HG03439 (cell line): Measurements from ENCODE around the gene EVC2.

Experiments used
- ATAC-seq: cut with Tn5 transposase; IDR thresholded peaks from one replicate; pipeline ENCODE4 v1.9.1; 2021; ENCODE audit warnings: mild to moderate bottlenecking, moderate library complexity; ENCODE audit not compliant: unreplicated experiment

The EVC2 gene

DNA sequence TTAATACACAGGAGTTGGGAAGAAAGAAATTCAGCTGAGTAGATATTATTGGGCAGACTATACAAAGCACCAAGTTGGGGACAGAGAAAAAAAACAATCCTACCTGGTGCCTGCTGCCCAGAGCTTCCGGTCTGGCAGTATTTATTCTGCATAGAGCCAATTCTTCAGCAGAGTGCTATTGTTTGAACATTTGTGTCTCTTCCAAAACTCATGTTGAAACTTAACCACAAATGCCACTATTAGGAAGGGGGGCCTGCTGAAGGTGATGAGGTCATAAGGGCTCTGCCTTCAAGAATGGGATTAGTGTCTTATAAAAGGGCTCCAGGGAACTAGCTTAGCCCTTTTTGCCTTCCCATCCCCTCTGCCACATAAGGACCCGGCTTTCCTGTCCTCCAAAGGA is 136.2 kb downstream of the EVC2 start:
- no peak for ATAC-seq

DNA sequence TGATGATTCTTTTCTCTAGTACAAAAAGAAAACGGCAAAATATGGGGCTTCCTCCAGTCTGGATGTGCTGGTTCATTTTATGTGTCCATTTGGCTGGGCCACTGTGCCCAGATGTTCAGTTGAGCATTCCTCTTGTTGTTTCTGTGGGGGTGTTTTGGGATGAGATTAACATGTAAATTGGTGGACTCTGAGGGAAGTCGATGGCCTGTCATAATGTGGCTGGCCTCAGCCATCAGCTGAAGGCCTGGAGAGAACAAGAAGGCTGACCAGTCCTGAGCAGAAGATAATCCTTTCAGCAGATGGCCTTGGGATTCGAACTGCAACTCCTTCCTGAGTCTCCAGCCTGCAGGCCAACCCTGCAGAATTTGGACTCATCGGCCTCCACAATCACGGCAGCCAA is 136.7 kb downstream of the EVC2 start:
- no peak for ATAC-seq

DNA sequence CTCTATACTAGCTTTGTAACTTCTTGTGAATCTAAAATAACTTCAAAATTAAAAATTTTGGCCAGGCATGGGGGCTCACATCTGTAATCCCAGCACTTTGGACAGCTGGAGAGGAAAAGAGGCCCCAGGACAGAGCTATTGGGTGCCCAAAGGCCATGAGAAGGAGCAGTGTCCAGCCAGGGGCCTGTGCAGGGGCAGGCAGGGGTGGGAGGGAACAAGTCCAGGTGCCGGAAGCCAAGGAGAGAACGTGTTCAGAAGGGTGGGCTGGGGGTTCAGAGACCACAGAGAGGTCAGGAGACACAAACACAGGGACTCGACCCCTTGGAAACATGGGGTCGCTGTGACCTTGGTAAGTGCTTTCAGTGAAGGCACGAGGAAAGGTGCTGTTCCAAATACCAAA is 138.9 kb downstream of the EVC2 start:
- ATAC-seq = no peak

DNA sequence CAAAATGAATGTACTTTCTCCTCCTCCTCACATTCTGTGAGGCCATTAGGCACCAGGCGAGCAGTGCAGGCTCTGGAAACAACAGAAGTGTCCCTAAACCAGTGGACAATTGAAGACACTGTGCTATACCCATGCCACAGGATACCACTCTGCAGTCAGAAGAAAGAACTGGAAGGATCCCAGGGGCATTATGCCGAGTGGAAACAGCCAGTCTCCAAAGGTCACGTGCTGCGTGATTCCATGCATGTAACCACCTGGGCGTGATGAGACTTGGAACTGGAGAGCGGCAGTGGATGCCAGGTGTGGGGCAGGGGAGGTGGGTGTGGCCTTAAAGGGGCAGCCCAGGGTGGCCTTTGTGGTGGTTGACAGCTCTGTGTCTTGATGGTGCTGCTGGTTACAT is 139.4 kb downstream of the EVC2 start:
- no peak for ATAC-seq

- ATAC-seq = no peak
These were observed 140.0 kb downstream of the EVC2 start for GRCh38 chr4:5568336-5568735.

DNA sequence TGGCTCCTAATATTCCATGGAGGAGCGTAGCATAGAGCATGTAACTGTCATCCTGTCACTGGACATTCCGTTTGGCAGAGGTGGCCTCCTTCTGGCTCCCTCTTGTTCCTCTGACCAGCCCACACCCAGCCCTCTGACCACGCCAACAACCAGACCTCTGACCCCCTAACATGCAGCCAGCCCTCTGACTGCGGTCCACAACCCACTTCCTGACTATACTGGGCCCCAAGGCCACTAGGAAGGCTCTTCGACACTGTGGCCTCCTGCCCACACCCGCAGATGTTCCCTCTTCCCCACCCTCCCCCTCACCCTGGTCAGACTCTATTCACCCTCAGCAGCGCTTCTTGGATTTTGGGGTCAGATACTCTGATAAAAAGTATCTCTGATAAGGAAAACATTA is 141.4 kb downstream of the EVC2 start:
- ATAC-seq = no peak

- ATAC-seq = no peak
These were observed 141.8 kb downstream of the EVC2 start for GRCh38 chr4:5566526-5566925.

DNA sequence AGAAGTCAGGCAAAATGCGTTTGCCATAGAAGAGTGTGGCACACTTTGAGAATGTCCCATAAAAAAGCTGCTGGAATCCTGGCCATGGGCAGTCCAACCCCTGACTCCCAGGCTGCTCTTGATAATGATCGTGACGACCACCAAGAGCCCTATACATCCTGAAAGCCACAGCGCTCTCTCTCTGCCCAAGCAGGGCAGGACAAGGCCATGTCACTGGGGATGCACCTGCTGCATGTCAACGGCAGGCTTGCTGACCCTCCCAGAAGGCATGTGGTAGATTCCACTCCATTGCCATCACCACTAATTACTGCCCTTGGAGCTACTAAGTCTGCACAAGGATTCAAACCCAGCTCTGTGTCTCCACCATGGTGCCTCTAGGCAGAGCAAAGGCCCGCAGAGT is 144.5 kb downstream of the EVC2 start:
- ATAC-seq = no peak

- no peak for ATAC-seq
These were observed 145.9 kb downstream of the EVC2 start for GRCh38 chr4:5562476-5562875.

DNA sequence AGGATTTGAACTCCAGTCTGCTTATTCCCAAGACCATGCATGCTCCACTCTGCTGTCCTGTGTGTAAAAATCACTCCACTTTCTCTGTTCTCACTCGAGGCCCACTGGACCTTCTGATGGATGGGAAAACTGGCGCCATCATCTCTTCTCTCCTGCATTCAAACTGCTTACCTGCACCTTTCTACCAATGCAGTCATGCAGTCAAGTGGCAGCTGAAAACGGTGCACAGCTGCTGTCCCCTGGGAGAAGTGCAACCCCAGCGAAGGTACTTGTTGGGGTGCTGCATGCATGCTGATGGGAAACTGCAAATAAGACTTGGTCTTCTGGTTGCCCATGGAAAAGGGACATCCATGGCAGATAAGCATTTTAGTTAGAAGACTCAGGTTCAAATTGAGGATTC is 147.1 kb downstream of the EVC2 start:
- ATAC-seq = no peak

DNA sequence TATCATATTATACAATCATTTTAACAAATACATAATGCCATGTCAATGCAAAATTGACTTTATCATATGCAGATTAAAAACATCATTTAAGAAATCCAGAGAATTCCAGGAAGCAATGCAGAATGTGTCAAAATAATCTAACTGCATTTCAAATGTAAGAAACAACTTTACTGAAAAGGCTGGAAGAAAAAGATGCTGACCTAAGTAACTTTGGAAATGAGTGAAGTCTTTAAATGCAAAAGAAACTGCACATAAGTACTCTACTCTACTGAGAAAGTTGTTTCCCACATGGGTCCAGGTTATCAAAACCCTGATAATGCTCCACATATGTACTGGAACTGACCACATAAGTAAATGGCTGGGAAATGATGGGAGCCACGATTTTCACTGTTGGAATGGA is 149.9 kb downstream of the EVC2 start:
- ATAC-seq = no peak

GRCh38 chr4:5554376-5554775 is 154.0 kb downstream of the EVC2 start:
- ATAC-seq = no peak

GRCh38 chr4:5553801-5554200 is 154.6 kb downstream of the EVC2 start:
- no peak for ATAC-seq

DNA sequence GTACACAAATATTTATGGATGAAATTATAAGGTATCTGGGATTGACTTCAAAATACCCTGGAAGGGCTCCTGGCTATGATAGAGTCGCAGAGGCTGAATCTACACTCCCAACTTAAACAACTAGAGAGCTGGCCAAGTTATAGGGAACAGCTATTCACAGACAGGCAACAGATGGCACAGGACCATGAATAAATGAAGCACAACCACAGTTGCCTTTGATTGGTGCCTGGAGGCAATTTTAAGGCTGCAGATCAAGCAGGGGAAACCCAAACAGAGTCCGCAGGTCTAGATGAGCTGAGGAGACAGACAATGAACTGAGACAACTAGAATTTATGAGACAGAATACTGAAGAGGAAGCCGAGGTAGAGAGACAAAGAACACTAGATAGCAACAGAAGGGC is 155.9 kb downstream of the EVC2 start:
- ATAC-seq = no peak

GRCh38 chr4:5547651-5548249 is 160.6 kb downstream of the EVC2 start:
- no peak for ATAC-seq

DNA sequence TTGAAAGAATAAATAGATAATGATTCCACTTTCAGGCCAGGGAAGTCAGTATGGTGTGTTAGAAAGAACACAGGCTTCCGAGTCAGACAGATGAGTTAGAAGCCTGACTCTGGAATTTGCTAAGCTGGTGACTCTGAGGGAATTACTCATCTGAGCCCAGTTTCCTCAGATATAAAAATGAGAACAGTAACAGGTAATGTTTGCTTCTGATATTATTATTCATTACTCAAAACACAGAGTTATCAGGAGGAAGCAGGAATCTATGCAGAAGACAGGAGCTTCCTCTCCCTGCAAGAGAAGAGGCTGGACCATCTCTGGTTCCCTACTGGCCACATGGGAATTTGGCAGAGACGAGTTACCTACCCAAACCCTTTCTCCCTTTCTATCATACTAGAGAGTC is 163.1 kb downstream of the EVC2 start:
- no peak for ATAC-seq

DNA sequence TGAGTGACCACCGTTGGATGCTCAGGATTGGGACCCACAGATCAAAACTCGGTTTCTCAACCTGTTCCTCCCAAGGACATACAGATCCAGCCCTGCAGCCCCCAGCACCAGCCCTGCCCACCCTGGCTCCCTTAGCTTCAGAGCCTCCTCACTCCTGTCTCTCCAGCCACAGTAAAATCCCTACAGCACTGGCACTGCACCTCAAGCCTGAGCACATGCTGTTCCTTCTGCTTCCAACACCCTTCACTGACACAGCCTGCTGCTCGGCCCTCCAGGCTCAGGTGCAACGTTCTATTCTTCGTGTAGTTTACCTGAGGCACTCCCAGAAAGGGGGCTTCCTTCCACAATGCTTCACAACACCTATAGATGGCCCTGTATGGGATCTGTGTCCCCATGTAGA is 163.6 kb downstream of the EVC2 start:
- ATAC-seq = no peak

GRCh38 chr4:5543681-5544080 is 164.7 kb downstream of the EVC2 start:
- ATAC-seq = no peak

GRCh38 chr4:5541169-5541568 is 167.2 kb downstream of the EVC2 start:
- no peak for ATAC-seq

DNA sequence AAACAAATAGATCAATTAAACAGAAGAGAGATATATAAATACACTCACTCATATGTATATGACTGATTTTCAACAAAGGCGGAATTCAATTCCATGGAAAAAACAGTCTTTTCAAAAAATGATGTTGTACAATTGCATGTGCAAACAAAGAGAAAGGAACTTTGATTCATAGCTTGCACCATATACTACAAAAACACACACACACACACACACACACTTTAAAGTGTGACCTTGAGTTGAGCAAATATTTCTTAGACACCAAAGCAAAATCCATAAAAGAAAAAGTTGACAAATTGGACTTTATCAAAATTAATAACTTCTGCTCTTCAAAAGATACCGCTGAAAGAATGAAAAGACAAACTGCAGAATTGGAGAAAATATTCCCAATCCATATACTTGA is 168.8 kb downstream of the EVC2 start:
- ATAC-seq = no peak

DNA sequence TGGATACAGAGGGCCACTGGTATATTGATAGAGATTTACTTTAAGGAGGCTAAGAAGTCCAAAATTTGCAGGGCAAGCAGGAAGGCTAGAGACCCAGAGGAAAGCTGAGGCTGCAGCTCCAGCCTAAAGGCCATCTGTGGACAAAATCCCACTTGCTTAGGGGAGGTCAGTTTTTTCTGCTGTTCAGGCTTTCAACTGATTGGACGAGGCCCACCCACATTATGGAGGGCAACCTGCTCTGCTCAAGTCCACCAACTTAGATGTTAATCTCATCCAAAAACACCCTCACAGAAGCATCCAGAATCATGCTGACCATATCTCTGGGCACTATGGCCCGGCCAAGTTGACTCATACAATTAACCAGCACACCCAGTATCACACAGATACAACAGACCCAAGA is 176.3 kb downstream of the EVC2 start:
- ATAC-seq = no peak

DNA sequence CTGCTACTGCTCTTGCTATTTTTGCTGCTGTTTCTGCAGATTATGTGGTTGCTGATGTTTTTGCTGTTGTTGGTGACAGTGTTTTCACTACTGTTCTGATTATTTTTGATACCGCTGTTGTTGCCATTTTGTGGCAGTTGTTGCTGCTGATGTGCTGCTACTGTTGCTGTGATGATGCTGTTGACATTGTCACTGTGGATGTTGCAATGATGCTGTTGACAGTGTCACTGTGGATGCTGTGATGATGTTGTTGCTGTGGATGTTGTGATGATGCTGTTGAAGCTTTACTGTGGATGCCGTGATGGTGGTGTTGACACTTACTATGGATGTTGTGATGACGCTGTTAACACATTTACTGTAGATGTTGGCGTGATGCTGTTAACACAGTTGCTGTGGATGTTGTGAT is 180.3 kb downstream of the EVC2 start:
- no peak for ATAC-seq

DNA sequence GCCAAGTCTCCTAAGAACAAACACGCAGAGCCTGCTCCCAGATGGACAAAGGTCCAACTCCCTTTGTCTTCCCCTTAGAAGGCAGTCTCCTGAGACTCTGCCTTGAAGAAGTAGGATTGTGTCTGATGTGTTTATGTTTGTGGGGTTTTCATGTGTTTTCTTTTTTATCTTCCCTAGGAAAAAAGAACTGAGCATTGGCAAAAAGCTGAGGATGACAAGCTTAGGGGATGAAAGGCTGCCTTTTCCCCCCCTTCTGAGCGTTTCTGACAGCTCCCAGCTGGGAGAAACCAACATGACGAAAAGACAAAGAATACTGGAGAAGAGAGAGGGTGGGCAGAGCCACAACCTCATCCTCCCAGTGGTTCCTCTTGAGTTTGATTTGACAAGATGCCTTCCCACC is 181.1 kb downstream of the EVC2 start:
- no peak for ATAC-seq
